Panc1 (cell line): ENCODE data around the gene KMT2C. TPM values are rescaled to one million over a fixed set of nuclear protein-coding genes. Genes with fewer than 3 reads are reported as not detected.
A peak's percentile ranks its signal among the peaks of the same experiment; 100 is the strongest.

Experiments used
- ATAC-seq: fragments of 200-7000 bp; cut with Tn5 transposase; 2 replicates; pipeline ENCODE4 v1.9.1; 2020; ENCODE audit warnings: mild to moderate bottlenecking, moderate library complexity
- BruUV-seq: library from RNA; stranded (reverse); fragments of 400-500 nt; replicated peaks from 2 replicates; lab custom pipeline; 2021; lab: Mats Ljungman, UMichigan
- CTCF ChIA-PET: fragments of 300-600 bp; sonication (Branson Sonifier 250); formaldehyde crosslinking; loops from one replicate; lab custom pipeline; 2022; ENCODE audit warnings: antibody characterized with exemption; lab: Charles Lee
- POLR2A ChIA-PET: fragments of 300-600 bp; sonication (Branson Sonifier 250); formaldehyde crosslinking; loops from one replicate; lab custom pipeline; 2022; ENCODE audit warnings: antibody characterized with exemption; lab: Charles Lee
- DNase-seq: peaks from one replicate; pipeline ENCODE4 v3.0.0-alpha.2; 2010; ENCODE audit warnings: low read depth, low spot score
- H3K27ac ChIP-seq: 2 replicates; pipeline ENCODE4 v1.5.1; 2011; ENCODE audit warnings: mild to moderate bottlenecking, low read length, inconsistent platforms
- H3K27me3 ChIP-seq: fragments of 200-500 bp; sonication (Bioruptor generic); 2 replicates; pipeline ENCODE4 v1.6.0; 2014; ENCODE audit warnings: low read length, inconsistent platforms; ENCODE audit not compliant: control insufficient read depth, insufficient read depth
- H3K36me3 ChIP-seq: fragments of 200-500 bp; sonication (Bioruptor generic); 2 replicates; pipeline ENCODE4 v1.5.1; 2014; ENCODE audit warnings: inconsistent platforms, mild to moderate bottlenecking, low read length, moderate library complexity; ENCODE audit not compliant: control insufficient read depth, insufficient read depth
- H3K4me1 ChIP-seq: 2 replicates; pipeline ENCODE4 v1.5.1; 2011; ENCODE audit warnings: inconsistent platforms, mild to moderate bottlenecking, low read length, moderate library complexity; ENCODE audit not compliant: control insufficient read depth, insufficient read depth
- H3K4me3 ChIP-seq, 2 experiments: 2 replicates each; pipeline ENCODE4 v1.5.1; 2011 to 2012; ENCODE audit warnings: low read depth in 2 of 2, low read length in 2 of 2, mild to moderate bottlenecking in 2 of 2, inconsistent platforms in 1 of 2, moderate library complexity in 1 of 2
- H3K9me3 ChIP-seq: fragments of 200-500 bp; sonication (Bioruptor generic); 2 replicates; pipeline ENCODE4 v1.5.1; 2014; ENCODE audit warnings: low read depth, mild to moderate bottlenecking, inconsistent platforms, low read length, moderate library complexity; ENCODE audit not compliant: control insufficient read depth, insufficient read depth
- POLR2AphosphoS5 ChIP-seq: IDR thresholded peaks from 2 replicates; pipeline ENCODE4 v1.6.1; 2012; ENCODE audit warnings: mild to moderate bottlenecking, low read depth, low read length, moderate library complexity
- SIN3A ChIP-seq: IDR thresholded peaks from 2 replicates; pipeline ENCODE4 v1.6.1; 2012; ENCODE audit warnings: low read depth, mild to moderate bottlenecking, low read length, moderate library complexity, borderline replicate concordance; ENCODE audit not compliant: insufficient read depth
- TCF7L2 ChIP-seq: IDR thresholded peaks from 2 replicates; pipeline ENCODE4 v1.6.1; 2011; ENCODE audit warnings: mild to moderate bottlenecking, low read depth, low read length, inconsistent platforms
- in situ Hi-C: cut with HindIII; loops from 2 replicates; pipeline ENCODE4 v1.10.0; 2016; ENCODE audit warnings: low sequenced_read_pairs, low pct_unique_long_range_greater_than_20kb
- intact Hi-C: fragments of 100-400 bp; cut with micrococcal nuclease; formaldehyde crosslinking; loops from one replicate; pipeline ENCODE4 v1.10.0; 2022; ENCODE audit not compliant: unreplicated experiment
- total RNA-seq: library from RNA; stranded (reverse); gene quantifications from one replicate; pipeline ENCODE4 v1.2.1, GENCODE V29; 2021; ENCODE audit not compliant: unreplicated experiment
- TF ChIP-seq, protein P1 (sequence below), 2 experiments: IDR thresholded peaks; 2 replicates each; pipeline ENCODE4 v1.6.1; 2011 to 2012; ENCODE audit warnings: low read depth in 2 of 2, control low read depth in 1 of 2, low read length in 1 of 2, mild to moderate bottlenecking in 1 of 2, moderate library complexity in 1 of 2; ENCODE audit not compliant: insufficient read depth in 1 of 2
- TF ChIP-seq, protein P2 (sequence below): fragments of 450-650 bp; IDR thresholded peaks from 2 replicates; pipeline ENCODE4 v1.5.1; 2017; ENCODE audit warnings: mild to moderate bottlenecking

KMT2C gene
- total RNA-seq, 1 experiment from 2014 or later = 42.5 TPM

DNA sequence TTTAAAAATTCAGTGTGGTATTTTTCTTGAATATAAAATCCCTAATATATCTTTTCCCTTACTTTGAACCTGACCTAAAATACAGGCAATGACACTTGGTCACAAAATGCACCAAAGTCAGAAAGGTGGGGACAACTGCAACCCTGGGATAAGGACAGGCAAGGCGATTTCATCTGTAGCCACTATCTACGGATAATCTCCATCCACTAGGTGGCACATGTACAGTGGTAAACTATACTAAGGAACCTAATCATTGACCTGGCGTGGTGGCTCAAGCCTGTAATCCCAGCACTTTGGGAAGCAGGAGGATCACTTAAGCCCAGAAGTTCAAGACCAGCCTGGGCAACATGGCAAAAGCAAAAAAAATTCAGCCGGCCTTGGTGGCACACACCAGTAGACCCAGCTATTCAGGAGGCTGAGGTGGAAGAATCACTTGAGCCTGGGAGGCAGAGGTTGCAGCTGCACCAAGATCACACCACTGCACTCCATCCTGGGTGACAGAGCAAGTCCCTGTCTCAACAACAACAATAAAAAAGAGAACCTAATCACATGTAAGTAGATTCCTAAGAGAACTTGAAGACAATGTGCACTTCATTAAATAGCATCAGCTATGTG is 98.9 kb downstream of the KMT2C start:
- peak; percentile 47 for DNase-seq
- Histone ChIP-seq H3K36me3 (no peaks in the 10 kb centered on the region), H3K4me3 (no peak overlapping the region), H3K9me3 (no peaks in the 10 kb centered on the region), H3K27ac (no peak overlapping the region), H3K4me1 (peaks cover 5% of the 10 kb centered on the region; the same call in 1 of the 2 replicates), H3K27me3 (no peaks in the 10 kb centered on the region)
- CTCF ChIA-PET = interaction anchor here (0.6 to 1.4 kb wide), 3 partner anchors 162 to 387 kb away, joined by 3 to 6 read pairs (median 4); no protein-coding TSS in a partner anchor
- BruUV-seq = no TSS peak
- peak; percentile 95 for ATAC-seq
- TF ChIP-seq, protein P1, sequence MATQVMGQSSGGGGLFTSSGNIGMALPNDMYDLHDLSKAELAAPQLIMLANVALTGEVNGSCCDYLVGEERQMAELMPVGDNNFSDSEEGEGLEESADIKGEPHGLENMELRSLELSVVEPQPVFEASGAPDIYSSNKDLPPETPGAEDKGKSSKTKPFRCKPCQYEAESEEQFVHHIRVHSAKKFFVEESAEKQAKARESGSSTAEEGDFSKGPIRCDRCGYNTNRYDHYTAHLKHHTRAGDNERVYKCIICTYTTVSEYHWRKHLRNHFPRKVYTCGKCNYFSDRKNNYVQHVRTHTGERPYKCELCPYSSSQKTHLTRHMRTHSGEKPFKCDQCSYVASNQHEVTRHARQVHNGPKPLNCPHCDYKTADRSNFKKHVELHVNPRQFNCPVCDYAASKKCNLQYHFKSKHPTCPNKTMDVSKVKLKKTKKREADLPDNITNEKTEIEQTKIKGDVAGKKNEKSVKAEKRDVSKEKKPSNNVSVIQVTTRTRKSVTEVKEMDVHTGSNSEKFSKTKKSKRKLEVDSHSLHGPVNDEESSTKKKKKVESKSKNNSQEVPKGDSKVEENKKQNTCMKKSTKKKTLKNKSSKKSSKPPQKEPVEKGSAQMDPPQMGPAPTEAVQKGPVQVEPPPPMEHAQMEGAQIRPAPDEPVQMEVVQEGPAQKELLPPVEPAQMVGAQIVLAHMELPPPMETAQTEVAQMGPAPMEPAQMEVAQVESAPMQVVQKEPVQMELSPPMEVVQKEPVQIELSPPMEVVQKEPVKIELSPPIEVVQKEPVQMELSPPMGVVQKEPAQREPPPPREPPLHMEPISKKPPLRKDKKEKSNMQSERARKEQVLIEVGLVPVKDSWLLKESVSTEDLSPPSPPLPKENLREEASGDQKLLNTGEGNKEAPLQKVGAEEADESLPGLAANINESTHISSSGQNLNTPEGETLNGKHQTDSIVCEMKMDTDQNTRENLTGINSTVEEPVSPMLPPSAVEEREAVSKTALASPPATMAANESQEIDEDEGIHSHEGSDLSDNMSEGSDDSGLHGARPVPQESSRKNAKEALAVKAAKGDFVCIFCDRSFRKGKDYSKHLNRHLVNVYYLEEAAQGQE (IDR thresholded peaks at IDR 0.05; ENCODE audit: insufficient read depth in 1 of 2, low read depth in 2 of 2, low read length in 1 of 2) = no peak
- TF ChIP-seq, protein P2, sequence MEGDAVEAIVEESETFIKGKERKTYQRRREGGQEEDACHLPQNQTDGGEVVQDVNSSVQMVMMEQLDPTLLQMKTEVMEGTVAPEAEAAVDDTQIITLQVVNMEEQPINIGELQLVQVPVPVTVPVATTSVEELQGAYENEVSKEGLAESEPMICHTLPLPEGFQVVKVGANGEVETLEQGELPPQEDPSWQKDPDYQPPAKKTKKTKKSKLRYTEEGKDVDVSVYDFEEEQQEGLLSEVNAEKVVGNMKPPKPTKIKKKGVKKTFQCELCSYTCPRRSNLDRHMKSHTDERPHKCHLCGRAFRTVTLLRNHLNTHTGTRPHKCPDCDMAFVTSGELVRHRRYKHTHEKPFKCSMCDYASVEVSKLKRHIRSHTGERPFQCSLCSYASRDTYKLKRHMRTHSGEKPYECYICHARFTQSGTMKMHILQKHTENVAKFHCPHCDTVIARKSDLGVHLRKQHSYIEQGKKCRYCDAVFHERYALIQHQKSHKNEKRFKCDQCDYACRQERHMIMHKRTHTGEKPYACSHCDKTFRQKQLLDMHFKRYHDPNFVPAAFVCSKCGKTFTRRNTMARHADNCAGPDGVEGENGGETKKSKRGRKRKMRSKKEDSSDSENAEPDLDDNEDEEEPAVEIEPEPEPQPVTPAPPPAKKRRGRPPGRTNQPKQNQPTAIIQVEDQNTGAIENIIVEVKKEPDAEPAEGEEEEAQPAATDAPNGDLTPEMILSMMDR = peak; percentile 80
- in situ Hi-C loops = no loop called here
- POLR2A ChIA-PET = no interaction called here
- intact Hi-C loops = no loop called here

DNA sequence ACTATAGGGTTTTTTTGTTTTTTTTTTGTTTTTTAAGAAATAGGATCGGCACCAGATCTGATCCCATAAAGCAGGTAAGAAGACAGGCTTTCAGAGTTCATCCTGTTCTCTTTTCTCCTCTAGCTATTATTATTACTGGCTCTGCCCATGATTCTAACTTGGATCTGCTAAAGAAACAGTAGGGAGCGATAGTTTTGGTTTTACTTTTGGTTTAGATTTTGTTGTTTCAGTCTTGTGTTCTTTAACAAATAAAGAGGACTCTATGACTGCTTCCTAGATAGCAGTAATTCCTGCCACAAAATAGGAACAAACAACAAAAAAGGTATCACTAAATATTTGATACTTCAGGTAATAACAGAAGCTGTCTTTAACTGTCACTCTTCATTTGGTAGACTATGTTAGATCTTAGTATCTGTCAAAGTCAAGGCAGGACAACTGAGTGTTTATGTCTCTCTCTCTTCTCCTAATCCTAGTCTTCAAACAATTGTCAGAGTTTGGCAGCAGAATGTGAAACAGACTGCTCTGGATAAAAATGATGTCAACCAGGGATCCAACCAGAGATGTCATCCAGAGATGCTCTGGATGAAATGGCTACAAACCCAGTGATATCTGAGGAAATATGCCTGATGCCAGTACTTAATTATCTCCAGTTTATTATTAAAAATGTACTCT is 99.8 kb downstream of the KMT2C start:
- CTCF ChIA-PET = no interaction called here

More for the DNA sequence above, 99.8 kb downstream of the KMT2C start:
- intact Hi-C loops (no loop called here), in situ Hi-C loops (no loop called here)
- no peak overlapping the region for H3K27ac ChIP-seq
- no peak overlapping the region for H3K4me3 ChIP-seq
- no peak for TF ChIP-seq POLR2AphosphoS5
- no peak for TF ChIP-seq SIN3A
- TF ChIP-seq, protein P2 = no peak
- TF ChIP-seq TCF7L2 = no peak
- TF ChIP-seq, protein P1 (IDR thresholded peaks at IDR 0.05; ENCODE audit: insufficient read depth in 1 of 2, low read depth in 2 of 2, low read length in 1 of 2) = no peak
- no peaks in the 10 kb centered on the region for H3K36me3 ChIP-seq
- POLR2A ChIA-PET = no interaction called here
- no TSS peak for BruUV-seq
- no peaks in the 10 kb centered on the region for H3K27me3 ChIP-seq
- peaks cover 2% of the 10 kb centered on the region; the same call in 1 of the 2 replicates for H3K4me1 ChIP-seq
- DNase-seq = no peak
- no peaks in the 10 kb centered on the region for H3K9me3 ChIP-seq
- ATAC-seq = no peak
